Thyroid gland (tissue), 4 donors: ENCODE measurements around the gene CT45A5.

ENCODE experiments used
- CTCF ChIP-seq, 6 experiments: fragments of 200-600 bp in 3 of 6; fragments of 450-650 bp in 3 of 6; sonication (generic) in 3 of 6; IDR thresholded peaks; one replicate each; pipeline ENCODE4 v1.5.1; 2016 to 2019; ENCODE audit warnings: antibody characterized with exemption in 6 of 6, mild to moderate bottlenecking in 2 of 6, inconsistent platforms in 1 of 6, moderate library complexity in 1 of 6
- POLR2A ChIP-seq, 2 donors: fragments of 450-650 bp; IDR thresholded peaks; one replicate each; pipeline ENCODE4 v1.6.1; 2017; ENCODE audit warnings: antibody characterized with exemption in 2 of 2, mild to moderate bottlenecking in 2 of 2, moderate library complexity in 1 of 2

- TF ChIP-seq CTCF (IDR thresholded peaks at IDR 0.05) (peak in 1 of 6 experiments; percentile 8), POLR2A (IDR thresholded peaks at IDR 0.05) (no peak)
Measured at GRCh38 chrX:135740681-135741149, 44.6 kb downstream of the CT45A5 start.
